ENCODE data around the gene TYW5. TPM values are rescaled to one million over a fixed set of nuclear protein-coding genes. Genes with fewer than 3 reads are reported as not detected.

TYW5 gene
- polyA plus RNA-seq, 1 donor, result 13.0 TPM

GRCh38 chr2:199907008-199907714, 48.1 kb downstream of the TYW5 start:
- no peak for DNase-seq
- Histone ChIP-seq H3K27ac (ENCODE audit: low read length) (no peak overlapping the region), H3K4me1 (ENCODE audit: control insufficient read depth, insufficient read depth, low read length) (no peaks in the 10 kb centered on the region), H3K9me3 (ENCODE audit: control insufficient read depth, low read depth, low read length) (no peaks in the 10 kb centered on the region), H3K4me3 (ENCODE audit: low read length) (no peak overlapping the region), H3K36me3 (ENCODE audit: control insufficient read depth, insufficient read depth, low read length) (no peaks in the 10 kb centered on the region), H3K27me3 (ENCODE audit: control insufficient read depth, insufficient read depth, low read length) (no peaks in the 10 kb centered on the region)
- WGBS (ENCODE audit: insufficient coverage, low lambda C conversion rate), result no CpG with 5 or more reads among the region's 2 CpGs

- DNase-seq, result no peak
- Histone ChIP-seq H3K4me1 (ENCODE audit: control insufficient read depth, insufficient read depth, low read length) (no peaks in the 10 kb centered on the region), H3K9me3 (ENCODE audit: control insufficient read depth, low read depth, low read length) (no peaks in the 10 kb centered on the region), H3K27ac (ENCODE audit: low read length) (no peak overlapping the region), H3K36me3 (ENCODE audit: control insufficient read depth, insufficient read depth, low read length) (no peaks in the 10 kb centered on the region), H3K4me3 (ENCODE audit: low read length) (no peak overlapping the region), H3K27me3 (ENCODE audit: control insufficient read depth, insufficient read depth, low read length) (no peaks in the 10 kb centered on the region)
- WGBS (ENCODE audit: insufficient coverage, low lambda C conversion rate), result no CpG with 5 or more reads among the region's 1 CpG
Observed at GRCh38 chr2:199903111-199903510, 52.2 kb downstream of the TYW5 start.

GRCh38 chr2:199902486-199903110, 52.7 kb downstream of the TYW5 start:
- H3K27me3 ChIP-seq (ENCODE audit: control insufficient read depth, insufficient read depth, low read length), result no peaks in the 10 kb centered on the region
- WGBS (ENCODE audit: insufficient coverage, low lambda C conversion rate), result 90% methylated on average over 4 of the region's 4 CpGs
- no peaks in the 10 kb centered on the region for H3K36me3 ChIP-seq (ENCODE audit: control insufficient read depth, insufficient read depth, low read length)
- no peaks in the 10 kb centered on the region for H3K4me1 ChIP-seq (ENCODE audit: control insufficient read depth, insufficient read depth, low read length)
- no peaks in the 10 kb centered on the region for H3K9me3 ChIP-seq (ENCODE audit: control insufficient read depth, low read depth, low read length)
- H3K27ac ChIP-seq (ENCODE audit: low read length), result no peak overlapping the region
- DNase-seq, result no peak
- no peak overlapping the region for H3K4me3 ChIP-seq (ENCODE audit: low read length)

GRCh38 chr2:199901942-199902341, 53.3 kb downstream of the TYW5 start:
- Histone ChIP-seq H3K9me3 (ENCODE audit: control insufficient read depth, low read depth, low read length) (no peaks in the 10 kb centered on the region), H3K4me1 (ENCODE audit: control insufficient read depth, insufficient read depth, low read length) (no peaks in the 10 kb centered on the region), H3K27me3 (ENCODE audit: control insufficient read depth, insufficient read depth, low read length) (no peaks in the 10 kb centered on the region), H3K27ac (ENCODE audit: low read length) (no peak overlapping the region), H3K4me3 (ENCODE audit: low read length) (no peak overlapping the region), H3K36me3 (ENCODE audit: control insufficient read depth, insufficient read depth, low read length) (no peaks in the 10 kb centered on the region)
- no CpG with 5 or more reads among the region's 4 CpGs for WGBS (ENCODE audit: insufficient coverage, low lambda C conversion rate)
- no peak for DNase-seq

GRCh38 chr2:199896617-199897016, 58.7 kb downstream of the TYW5 start:
- WGBS (ENCODE audit: insufficient coverage, low lambda C conversion rate), result 100% methylated on average over 1 of the region's 2 CpGs
- Histone ChIP-seq H3K36me3 (ENCODE audit: control insufficient read depth, insufficient read depth, low read length) (no peaks in the 10 kb centered on the region), H3K4me1 (ENCODE audit: control insufficient read depth, insufficient read depth, low read length) (no peaks in the 10 kb centered on the region), H3K9me3 (ENCODE audit: control insufficient read depth, low read depth, low read length) (no peaks in the 10 kb centered on the region), H3K4me3 (ENCODE audit: low read length) (no peak overlapping the region), H3K27me3 (ENCODE audit: control insufficient read depth, insufficient read depth, low read length) (no peaks in the 10 kb centered on the region), H3K27ac (ENCODE audit: low read length) (no peak overlapping the region)
- DNase-seq, result no peak

DNA sequence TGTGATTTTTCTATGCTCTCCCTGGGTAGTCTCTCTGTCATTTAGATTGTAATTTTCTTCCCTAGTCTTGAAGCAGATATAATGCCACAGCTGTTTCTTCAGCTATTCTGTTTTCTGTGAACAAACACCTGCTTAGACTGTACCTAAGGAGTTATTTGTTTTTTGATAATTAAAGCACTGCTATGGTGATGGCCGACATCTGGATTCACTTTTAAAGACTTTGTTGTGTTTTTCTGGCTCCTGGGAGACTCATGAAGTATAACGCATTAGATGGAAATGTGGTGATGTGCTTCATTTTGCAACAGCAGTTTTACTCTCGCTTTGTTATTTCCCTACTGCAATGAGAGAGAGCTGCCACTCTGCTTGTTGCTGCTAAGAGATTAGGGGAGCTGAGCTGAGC, 59.9 kb downstream of the TYW5 start:
- 100% methylated on average over 1 of the region's 3 CpGs for WGBS (ENCODE audit: insufficient coverage, low lambda C conversion rate)
- Histone ChIP-seq H3K4me1 (ENCODE audit: control insufficient read depth, insufficient read depth, low read length) (no peaks in the 10 kb centered on the region), H3K4me3 (ENCODE audit: low read length) (no peak overlapping the region), H3K27ac (ENCODE audit: low read length) (no peak overlapping the region), H3K9me3 (ENCODE audit: control insufficient read depth, low read depth, low read length) (no peaks in the 10 kb centered on the region), H3K36me3 (ENCODE audit: control insufficient read depth, insufficient read depth, low read length) (no peaks in the 10 kb centered on the region), H3K27me3 (ENCODE audit: control insufficient read depth, insufficient read depth, low read length) (no peaks in the 10 kb centered on the region)
- no peak for DNase-seq

DNA sequence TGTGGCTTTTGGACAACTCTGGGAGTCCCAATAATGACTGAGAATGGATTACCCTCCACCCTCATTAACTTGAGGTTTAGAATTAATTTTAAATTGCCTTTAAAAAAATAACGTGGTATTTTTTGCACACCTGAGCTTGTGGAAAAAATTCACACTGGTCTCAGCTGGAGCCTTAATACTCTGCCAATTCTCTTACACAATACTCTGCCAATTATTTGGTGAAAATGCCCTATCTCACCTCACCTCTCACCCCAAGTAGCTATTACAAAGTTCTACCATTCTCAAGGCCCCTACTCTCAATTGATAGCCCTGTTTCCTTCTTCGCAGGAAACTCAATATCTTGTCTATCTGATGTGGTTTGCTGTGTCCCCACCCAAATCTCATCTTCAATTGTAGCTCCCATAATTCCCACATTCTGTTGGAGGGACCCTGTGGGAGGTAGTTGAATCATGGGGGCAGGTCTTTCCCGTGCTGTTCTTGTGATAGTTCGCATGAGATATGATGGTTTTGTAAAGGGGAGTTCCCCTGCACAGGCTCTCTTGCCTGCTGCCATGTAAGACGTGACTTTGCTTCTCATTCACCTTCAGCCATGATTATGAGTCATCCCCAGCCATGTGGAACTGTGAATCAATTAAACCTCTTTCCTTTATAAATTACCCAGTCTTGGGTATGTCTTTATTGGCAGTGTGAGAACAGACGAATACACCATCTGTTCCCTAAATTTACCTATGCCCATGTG, 71.6 kb downstream of the TYW5 start:
- H3K9me3 ChIP-seq (ENCODE audit: control insufficient read depth, low read depth, low read length), result no peaks in the 10 kb centered on the region
- 80% methylated on average over 1 of the region's 6 CpGs for WGBS (ENCODE audit: insufficient coverage, low lambda C conversion rate)
- H3K4me1 ChIP-seq (ENCODE audit: control insufficient read depth, insufficient read depth, low read length), result no peaks in the 10 kb centered on the region
- no peaks in the 10 kb centered on the region for H3K27me3 ChIP-seq (ENCODE audit: control insufficient read depth, insufficient read depth, low read length)
- DNase-seq, result no peak
- H3K4me3 ChIP-seq (ENCODE audit: low read length), result no peak overlapping the region
- H3K36me3 ChIP-seq (ENCODE audit: control insufficient read depth, insufficient read depth, low read length), result no peaks in the 10 kb centered on the region
- H3K27ac ChIP-seq (ENCODE audit: low read length), result no peak overlapping the region

- no peak for DNase-seq
- no peak overlapping the region for H3K4me3 ChIP-seq (ENCODE audit: low read length)
- H3K27ac ChIP-seq (ENCODE audit: low read length), result no peak overlapping the region
- no peaks in the 10 kb centered on the region for H3K9me3 ChIP-seq (ENCODE audit: control insufficient read depth, low read depth, low read length)
- H3K27me3 ChIP-seq (ENCODE audit: control insufficient read depth, insufficient read depth, low read length), result no peaks in the 10 kb centered on the region
- H3K36me3 ChIP-seq (ENCODE audit: control insufficient read depth, insufficient read depth, low read length), result no peaks in the 10 kb centered on the region
- no peaks in the 10 kb centered on the region for H3K4me1 ChIP-seq (ENCODE audit: control insufficient read depth, insufficient read depth, low read length)
Observed at GRCh38 chr2:199882667-199883066, 72.6 kb downstream of the TYW5 start.

Other genes starting within 250 kb of the TYW5 start
- 3.3 TPM for gene FTCDNL1, start 104.3 kb downstream of the TYW5 start, polyA plus RNA-seq
- gene C2orf69, start 44.2 kb downstream of the TYW5 start, polyA plus RNA-seq, result 12.2 TPM
- gene MAIP1, start 91 bp upstream of the TYW5 start, polyA plus RNA-seq, result 21.2 TPM

Measured in large intestine (tissue), 3 donors.